H9 (cell line): Measurements from ENCODE around the gene TAF4B. TPM values are rescaled to one million over a fixed set of nuclear protein-coding genes. Genes with fewer than 3 reads are reported as not detected.

ENCODE experiments used
- DNase-seq: peaks from one replicate; pipeline ENCODE4 v3.0.0-alpha.2; 2017
- H2AFZ ChIP-seq: one replicate; pipeline ENCODE4 v1.6.1; 2013; ENCODE audit warnings: mild to moderate bottlenecking, low read length, control low read depth, moderate library complexity
- H2AK5ac ChIP-seq: 2 replicates; pipeline ENCODE4 v1.6.1; 2013; ENCODE audit warnings: low read length, control low read depth, mixed read lengths; ENCODE audit not compliant: insufficient read length
- H2BK120ac ChIP-seq: one replicate; pipeline ENCODE4 v1.6.1; 2013; ENCODE audit warnings: low read depth, mild to moderate bottlenecking, low read length, control low read depth, inconsistent platforms; ENCODE audit not compliant: poor library complexity, severe bottlenecking
- H2BK12ac ChIP-seq: 2 replicates; pipeline ENCODE4 v1.6.1; 2013; ENCODE audit warnings: low read length, control low read depth, mixed read lengths, low read depth; ENCODE audit not compliant: insufficient read length
- H2BK15ac ChIP-seq: 2 replicates; pipeline ENCODE4 v1.6.1; 2013; ENCODE audit warnings: low read depth, low read length, control low read depth
- H2BK20ac ChIP-seq: one replicate; pipeline ENCODE4 v1.6.1; 2013; ENCODE audit warnings: low read depth, mild to moderate bottlenecking, low read length, control low read depth, inconsistent platforms; ENCODE audit not compliant: poor library complexity, severe bottlenecking
- H2BK5ac ChIP-seq: 2 replicates; pipeline ENCODE4 v1.6.1; 2013; ENCODE audit warnings: low read length, control low read depth, mixed read lengths; ENCODE audit not compliant: insufficient read length
- H3K14ac ChIP-seq: 2 replicates; pipeline ENCODE4 v1.6.1; 2013; ENCODE audit warnings: low read length, control low read depth; ENCODE audit not compliant: insufficient read depth
- H3K18ac ChIP-seq: 2 replicates; pipeline ENCODE4 v1.6.1; 2013; ENCODE audit warnings: low read depth, mild to moderate bottlenecking, mixed read lengths, low read length, control low read depth; ENCODE audit not compliant: insufficient read length
- H3K23ac ChIP-seq: 2 replicates; pipeline ENCODE4 v1.6.1; 2013; ENCODE audit warnings: low read length, control low read depth, mixed read lengths, low read depth; ENCODE audit not compliant: insufficient read length
- H3K23me2 ChIP-seq: 2 replicates; pipeline ENCODE4 v1.6.1; 2013; ENCODE audit warnings: low read depth, mild to moderate bottlenecking, mixed read lengths, low read length, control low read depth; ENCODE audit not compliant: insufficient read length, poor library complexity, severe bottlenecking
- H3K27ac ChIP-seq: 2 replicates; pipeline ENCODE4 v1.5.1; 2013; ENCODE audit warnings: low read length, control low read depth, mixed read lengths, low read depth; ENCODE audit not compliant: insufficient read length
- H3K27me3 ChIP-seq: 2 replicates; pipeline ENCODE4 v1.6.1; 2013; ENCODE audit warnings: low read length, control low read depth, inconsistent platforms; ENCODE audit not compliant: insufficient read depth
- H3K4ac ChIP-seq: 2 replicates; pipeline ENCODE4 v1.6.1; 2013; ENCODE audit warnings: low read depth, mild to moderate bottlenecking, control low read depth, inconsistent platforms, low read length, moderate library complexity
- H3K4me1 ChIP-seq: 2 replicates; pipeline ENCODE4 v1.6.1; 2013; ENCODE audit warnings: low read length, control low read depth, inconsistent platforms; ENCODE audit not compliant: insufficient read depth
- H3K4me2 ChIP-seq: 2 replicates; pipeline ENCODE4 v1.6.1; 2013; ENCODE audit warnings: low read length, control low read depth, mixed read lengths; ENCODE audit not compliant: insufficient read length, insufficient read depth
- H3K56ac ChIP-seq: 2 replicates; pipeline ENCODE4 v1.6.1; 2013; ENCODE audit warnings: low read depth, mild to moderate bottlenecking, mixed read lengths, low read length, control low read depth; ENCODE audit not compliant: insufficient read length
- H3K79me1 ChIP-seq: 2 replicates; pipeline ENCODE4 v1.6.1; 2013; ENCODE audit warnings: low read depth, mild to moderate bottlenecking, moderate library complexity, low read length, control low read depth, inconsistent platforms; ENCODE audit not compliant: insufficient read depth, poor library complexity, severe bottlenecking
- H3K79me2 ChIP-seq: 2 replicates; pipeline ENCODE4 v1.6.1; 2013; ENCODE audit warnings: low read length, control low read depth, inconsistent platforms; ENCODE audit not compliant: insufficient read depth
- H3K9ac ChIP-seq: 2 replicates; pipeline ENCODE4 v1.6.1; 2013; ENCODE audit warnings: low read length, control low read depth, mixed read lengths; ENCODE audit not compliant: insufficient read length; ENCODE audit errors: extremely low read depth
- H3K9me3 ChIP-seq: one replicate; pipeline ENCODE4 v1.6.1; 2013; ENCODE audit warnings: low read depth, low read length, inconsistent platforms; ENCODE audit not compliant: control insufficient read depth
- H3T11ph ChIP-seq: one replicate; pipeline ENCODE4 v1.6.1; 2013; ENCODE audit warnings: mild to moderate bottlenecking, low read length, control low read depth, inconsistent platforms
- H4K20me1 ChIP-seq: one replicate; pipeline ENCODE4 v1.6.1; 2013; ENCODE audit not compliant: control insufficient read depth, insufficient read length, insufficient read depth
- H4K5ac ChIP-seq: 2 replicates; pipeline ENCODE4 v1.6.1; 2013; ENCODE audit warnings: low read depth, mild to moderate bottlenecking, mixed read lengths, low read length, control low read depth; ENCODE audit not compliant: insufficient read length
- H4K8ac ChIP-seq: replicated peaks from 2 replicates; pipeline ENCODE4 v1.6.1; 2013; ENCODE audit warnings: low read length, control low read depth, mixed read lengths, low read depth; ENCODE audit not compliant: insufficient read length
- H4K91ac ChIP-seq: 2 replicates; pipeline ENCODE4 v1.6.1; 2013; ENCODE audit warnings: low read depth, mild to moderate bottlenecking, moderate library complexity, mixed read lengths, low read length, control low read depth; ENCODE audit not compliant: insufficient read length
- H3K27ac Mint-ChIP-seq, 3 experiments: 2 replicates in 2 of 3; 3 replicates in 1 of 3; pipeline ENCODE4 v1.8.0; 2020 to 2021; ENCODE audit warnings: mixed read lengths in 3 of 3, mild to moderate bottlenecking in 1 of 3, moderate library complexity in 1 of 3
- H3K27me3 Mint-ChIP-seq: 2 replicates; pipeline ENCODE4 v1.8.0; 2021; ENCODE audit warnings: low read depth, mild to moderate bottlenecking, moderate library complexity, mixed read lengths
- H3K36me3 Mint-ChIP-seq, 3 experiments: 2 replicates in 2 of 3; 3 replicates in 1 of 3; pipeline ENCODE4 v1.8.0; 2020 to 2021; ENCODE audit warnings: low read depth in 3 of 3, mixed read lengths in 3 of 3; ENCODE audit not compliant: insufficient read depth in 1 of 3
- H3K4me1 Mint-ChIP-seq, 2 experiments: 2 replicates each; pipeline ENCODE4 v1.8.0; 2020; ENCODE audit warnings: mixed read lengths in 2 of 2
- H3K4me3 Mint-ChIP-seq, 2 experiments: 2 replicates in 1 of 2; 3 replicates in 1 of 2; pipeline ENCODE4 v1.8.0; 2020 to 2021; ENCODE audit warnings: mild to moderate bottlenecking in 2 of 2, mixed read lengths in 2 of 2, moderate library complexity in 1 of 2
- H3K9me3 Mint-ChIP-seq, 2 experiments: 2 replicates in 1 of 2; 3 replicates in 1 of 2; pipeline ENCODE4 v1.8.0; 2020; ENCODE audit warnings: mild to moderate bottlenecking in 2 of 2, mixed read lengths in 2 of 2, moderate library complexity in 1 of 2
- CTCF ChIP-seq: fragments of 200-600 bp; sonication (generic); conservative IDR thresholded peaks from 3 replicates; pipeline ENCODE4 v1.8.0; 2021; ENCODE audit warnings: antibody characterized with exemption, mild to moderate bottlenecking
- WGBS: extraction: QIAGEN DNeasy Blood & Tissue Kit; methylation state at CpG from one replicate; pipeline ENCODE4 v1.1.7; 2013; ENCODE audit warnings: missing lambda C conversion rate, low lambda C conversion rate, mixed read lengths; ENCODE audit not compliant: insufficient read length; ENCODE audit errors: extremely low coverage; 5-methylcytosine and 5-hydroxymethylcytosine counted together
- total RNA-seq: library from RNA; stranded (reverse); gene quantifications from 2 replicates; pipeline ENCODE4 v1.2.1, GENCODE V29; 2021

TAF4B gene
- total RNA-seq, 1 experiment from 2014 or later = 19.8 TPM

- Histone ChIP-seq H2AFZ (no peak overlapping the region), H2BK12ac (no peak overlapping the region), H3K18ac (no peak overlapping the region), H4K5ac (no peak overlapping the region), H3K9ac (no peak overlapping the region), H2BK15ac (no peak overlapping the region), H3K4me2 (no peak overlapping the region), H3K79me2 (no peaks in the 10 kb centered on the region), H2BK20ac (no peak overlapping the region), H3K9me3 (no peaks in the 10 kb centered on the region), H2AK5ac (no peak overlapping the region), H3K79me1 (no peaks in the 10 kb centered on the region), H3K14ac (no peak overlapping the region), H3K27me3 (no peaks in the 10 kb centered on the region), H3K4ac (no peak overlapping the region), H3K23me2 (no peaks in the 10 kb centered on the region), H3T11ph (no peak overlapping the region), H3K56ac (no peak overlapping the region), H4K20me1 (no peaks in the 10 kb centered on the region), H4K8ac (no peak overlapping the region), H4K91ac (no peak overlapping the region), H3K23ac (no peak overlapping the region), H3K27ac (no peak overlapping the region), H2BK5ac (no peak overlapping the region), H2BK120ac (no peak overlapping the region), H3K4me1 (peaks cover 8% of the 10 kb centered on the region; the same call in 1 of the 2 replicates)
- H3K4me1 Mint-ChIP-seq = peaks cover 0 to 4% of the 10 kb centered on the region in 2 experiments; a peak in 2 of 4 replicates
- H3K27me3 Mint-ChIP-seq = no peaks in the 10 kb centered on the region
- no peak overlapping the region for H3K27ac Mint-ChIP-seq
- DNase-seq = no peak
- WGBS = no CpG with 5 or more reads among the region's 12 CpGs
- no peaks in the 10 kb centered on the region; a peak in 1 of 7 replicates for H3K36me3 Mint-ChIP-seq
- TF ChIP-seq CTCF = no peak
- no peak overlapping the region for H3K4me3 Mint-ChIP-seq
- H3K9me3 Mint-ChIP-seq = no peaks in the 10 kb centered on the region
Measured at GRCh38 chr18:26417190-26417589, 190.9 kb downstream of the TAF4B start.
